IMR-90 (cell line): ENCODE measurements around the gene TLR9. TPM values are rescaled to one million over a fixed set of nuclear protein-coding genes. Genes with fewer than 3 reads are reported as not detected.

Experiments used
- ATAC-seq: fragments of 200-7000 bp; cut with Tn5 transposase; 2 replicates; pipeline ENCODE4 v1.9.1; 2020; ENCODE audit warnings: low read depth, mild to moderate bottlenecking, moderate library complexity
- BruUV-seq: library from RNA; stranded (reverse); fragments of 400-500 nt; replicated peaks from 2 replicates; lab custom pipeline; 2021; lab: Mats Ljungman, UMichigan
- CTCF ChIA-PET: fragments of 300-600 bp; formaldehyde crosslinking; extraction: SDS; loops from one replicate; lab custom pipeline; 2021; ENCODE audit warnings: antibody characterized with exemption; lab: Yijun Ruan, JAX
- POLR2A ChIA-PET: fragments of 300-600 bp; sonication (Branson Sonifier 250); formaldehyde crosslinking; loops from one replicate; lab custom pipeline; 2022; ENCODE audit warnings: antibody characterized with exemption; ENCODE audit not compliant: unreplicated experiment; lab: Charles Lee
- DNase-seq: peaks from one replicate; pipeline ENCODE4 v3.0.0; 2013
- H2AFZ ChIP-seq: replicated peaks from 2 replicates; pipeline ENCODE3; 2013; ENCODE audit warnings: low read length, mild to moderate bottlenecking; ENCODE audit not compliant: poor library complexity
- H2AK5ac ChIP-seq: 2 replicates; pipeline ENCODE4 v1.6.1; 2013; ENCODE audit warnings: low read depth, low read length, inconsistent platforms
- H2AK9ac ChIP-seq: replicated peaks from 2 replicates; pipeline ENCODE3; 2013; ENCODE audit warnings: mild to moderate bottlenecking, low read depth, low read length, moderate library complexity; ENCODE audit not compliant: poor library complexity
- H2BK120ac ChIP-seq: 2 replicates; pipeline ENCODE4 v1.6.1; 2013; ENCODE audit warnings: low read depth, low read length, inconsistent platforms
- H2BK15ac ChIP-seq: 3 replicates; pipeline ENCODE4 v1.6.1; 2013; ENCODE audit warnings: low read depth, low read length, inconsistent platforms
- H2BK20ac ChIP-seq: 2 replicates; pipeline ENCODE4 v1.6.1; 2013; ENCODE audit warnings: low read depth, mild to moderate bottlenecking, inconsistent platforms, low read length, moderate library complexity
- H2BK5ac ChIP-seq: 2 replicates; pipeline ENCODE4 v1.6.1; 2013; ENCODE audit warnings: mild to moderate bottlenecking, low read depth, low read length, inconsistent platforms; ENCODE audit not compliant: poor library complexity, severe bottlenecking
- H3K14ac ChIP-seq: replicated peaks from 2 replicates; pipeline ENCODE4 v1.6.1; 2013; ENCODE audit warnings: low read depth, low read length, inconsistent platforms
- H3K18ac ChIP-seq: 2 replicates; pipeline ENCODE4 v1.6.1; 2013; ENCODE audit warnings: low read depth, low read length, control low read depth
- H3K23ac ChIP-seq: 2 replicates; pipeline ENCODE4 v1.6.1; 2013; ENCODE audit warnings: low read depth, low read length, inconsistent platforms
- H3K27ac ChIP-seq: 2 replicates; pipeline ENCODE4 v1.5.1; 2013; ENCODE audit warnings: mild to moderate bottlenecking, control low read depth, low read length; ENCODE audit not compliant: insufficient read depth
- H3K27me3 ChIP-seq: 2 replicates; pipeline ENCODE4 v1.6.1; 2013; ENCODE audit warnings: low read length; ENCODE audit not compliant: control insufficient read depth, insufficient read depth
- H3K36me3 ChIP-seq: 2 replicates; pipeline ENCODE4 v1.6.1; 2013; ENCODE audit warnings: low read length, mixed read lengths; ENCODE audit not compliant: control insufficient read depth, insufficient read depth
- H3K4ac ChIP-seq: 2 replicates; pipeline ENCODE4 v1.6.1; 2013; ENCODE audit warnings: low read depth, low read length, inconsistent platforms
- H3K4me1 ChIP-seq: 2 replicates; pipeline ENCODE4 v1.6.1; 2013; ENCODE audit warnings: low read length, mixed read lengths; ENCODE audit not compliant: control insufficient read depth, insufficient read depth
- H3K4me2 ChIP-seq: 2 replicates; pipeline ENCODE4 v1.6.1; 2013; ENCODE audit warnings: low read depth, mild to moderate bottlenecking, control low read depth, low read length, moderate library complexity
- H3K4me3 ChIP-seq: 2 replicates; pipeline ENCODE4 v1.5.1; 2013; ENCODE audit warnings: low read depth, mild to moderate bottlenecking, control low read depth, low read length, moderate library complexity; ENCODE audit not compliant: insufficient read depth
- H3K56ac ChIP-seq: 2 replicates; pipeline ENCODE4 v1.6.1; 2013; ENCODE audit warnings: low read length, inconsistent platforms; ENCODE audit not compliant: insufficient read depth; ENCODE audit errors: extremely low read depth
- H3K79me1 ChIP-seq, 2 experiments: 2 replicates each; pipeline ENCODE4 v1.6.1; 2013; ENCODE audit warnings: low read length in 2 of 2, inconsistent platforms in 1 of 2, low read depth in 1 of 2
- H3K9ac ChIP-seq: 2 replicates; pipeline ENCODE4 v1.6.1; 2013; ENCODE audit warnings: low read depth, low read length, control low read depth
- H3K9me1 ChIP-seq: 2 replicates; pipeline ENCODE4 v1.6.1; 2013; ENCODE audit warnings: low read length, inconsistent platforms; ENCODE audit not compliant: insufficient read depth
- H3K9me3 ChIP-seq: 2 replicates; pipeline ENCODE4 v1.6.1; 2013; ENCODE audit warnings: low read length; ENCODE audit not compliant: control insufficient read depth, insufficient read depth
- H4K20me1 ChIP-seq: 2 replicates; pipeline ENCODE4 v1.6.1; 2013; ENCODE audit warnings: low read length, inconsistent platforms; ENCODE audit not compliant: insufficient read depth
- H4K5ac ChIP-seq: 2 replicates; pipeline ENCODE4 v1.6.1; 2013; ENCODE audit warnings: mild to moderate bottlenecking, low read depth, low read length, control low read depth
- H4K8ac ChIP-seq, 2 experiments: 2 replicates each; pipeline ENCODE4 v1.6.1; 2013; ENCODE audit warnings: low read depth in 2 of 2, low read length in 2 of 2, control low read depth in 1 of 2, inconsistent platforms in 1 of 2
- H4K91ac ChIP-seq: 2 replicates; pipeline ENCODE4 v1.6.1; 2013; ENCODE audit warnings: low read depth, low read length, inconsistent platforms; ENCODE audit not compliant: insufficient read depth
- BHLHE40 ChIP-seq: fragments of 150-350 bp; IDR thresholded peaks from 2 replicates; pipeline ENCODE4 v1.6.1; 2016; ENCODE audit warnings: mild to moderate bottlenecking, low read depth, low read length
- CEBPB ChIP-seq: IDR thresholded peaks from 2 replicates; pipeline ENCODE4 v1.6.1; 2012; ENCODE audit warnings: low read depth, low read length, improper control_type of control experiment
- CHD1 ChIP-seq: IDR thresholded peaks from 2 replicates; pipeline ENCODE4 v1.6.1; 2012; ENCODE audit warnings: low read depth, low read length, improper control_type of control experiment
- ELK1 ChIP-seq: fragments of 150-350 bp; IDR thresholded peaks from 2 replicates; pipeline ENCODE4 v1.6.1; 2016; ENCODE audit warnings: low read depth, mild to moderate bottlenecking, low read length, moderate library complexity, borderline replicate concordance
- FOS ChIP-seq: fragments of 150-350 bp; IDR thresholded peaks from 2 replicates; pipeline ENCODE4 v1.6.1; 2016; ENCODE audit warnings: low read depth, low read length
- MAFK ChIP-seq: IDR thresholded peaks from 2 replicates; pipeline ENCODE4 v1.6.1; 2012; ENCODE audit warnings: low read depth, low read length, improper control_type of control experiment
- MAZ ChIP-seq: IDR thresholded peaks from 2 replicates; pipeline ENCODE4 v1.6.1; 2012; ENCODE audit warnings: low read depth, mild to moderate bottlenecking, low read length, improper control_type of control experiment, moderate library complexity, borderline replicate concordance
- MXI1 ChIP-seq: IDR thresholded peaks from 2 replicates; pipeline ENCODE4 v1.6.1; 2012; ENCODE audit warnings: low read depth, mild to moderate bottlenecking, low read length, moderate library complexity, borderline replicate concordance
- NFE2L2 ChIP-seq: fragments of 150-350 bp; IDR thresholded peaks from 2 replicates; pipeline ENCODE4 v1.6.1; 2016; ENCODE audit warnings: low read depth, mild to moderate bottlenecking, low read length
- POLR2A ChIP-seq: IDR thresholded peaks from 2 replicates; pipeline ENCODE4 v1.6.1; 2012; ENCODE audit warnings: mild to moderate bottlenecking, low read depth, low read length
- RCOR1 ChIP-seq: IDR thresholded peaks from 2 replicates; pipeline ENCODE4 v1.6.1; 2012; ENCODE audit warnings: mild to moderate bottlenecking, low read length, improper control_type of control experiment; ENCODE audit not compliant: insufficient replicate concordance
- RFX5 ChIP-seq: IDR thresholded peaks from 2 replicates; pipeline ENCODE4 v1.8.0; 2012; ENCODE audit warnings: low read depth, mild to moderate bottlenecking, low read length, moderate library complexity
- SMC3 ChIP-seq: fragments of 150-350 bp; IDR thresholded peaks from 2 replicates; pipeline ENCODE4 v1.6.1; 2016; ENCODE audit warnings: low read depth, mild to moderate bottlenecking, antibody characterized with exemption, low read length, moderate library complexity
- WGBS, 2 experiments: methylation state at CpG; one replicate each; pipeline versions ENCODE4 v1.1.5 to v1.1.7; 2013; ENCODE audit warnings: missing lambda C conversion rate in 2 of 2; ENCODE audit not compliant: insufficient read length in 1 of 2; ENCODE audit errors: extremely low coverage in 2 of 2; 5-methylcytosine and 5-hydroxymethylcytosine counted together
- dilution Hi-C: fragments of 300-500 bp; cut with HindIII; formaldehyde crosslinking; loops from one replicate; pipeline ENCODE4 v1.14.3; 2018; ENCODE audit warnings: low sequenced_read_pairs; ENCODE audit not compliant: unreplicated experiment
- in situ Hi-C: fragments of 300-500 bp; cut with MboI; formaldehyde crosslinking; loops from 3 replicates; pipeline ENCODE4 v1.14.3; 2019; ENCODE audit warnings: low sequenced_read_pairs, inconsistent platforms, mixed read lengths
- intact Hi-C: fragments of 100-400 bp; cut with micrococcal nuclease; formaldehyde crosslinking; loops from 2 replicates; pipeline ENCODE4 v1.10.0; 2022
- polyA plus RNA-seq, 3 experiments: library from polyadenylated mRNA; depleted of rRNA; stranded (reverse); fragments of >200 nt; gene quantifications; 2 replicates each; pipeline ENCODE4 v1.2.3, GENCODE V29; 2012; ENCODE audit warnings: low replicate concordance in 1 of 3
- total RNA-seq: library from RNA; depleted of rRNA; stranded (reverse); fragments of >200 nt; gene quantifications from 2 replicates; pipeline ENCODE4 v1.2.3, GENCODE V29; 2012
- TF ChIP-seq, protein P1 (sequence below): conservative IDR thresholded peaks from 2 replicates; pipeline ENCODE4 v1.5.1; 2012; ENCODE audit warnings: mild to moderate bottlenecking, low read depth, low read length, improper control_type of control experiment

Gene TLR9
- total and polyA plus RNA-seq, 2 of the 4 experiments (the other 2 are of a cell fraction) = not detected

DNA sequence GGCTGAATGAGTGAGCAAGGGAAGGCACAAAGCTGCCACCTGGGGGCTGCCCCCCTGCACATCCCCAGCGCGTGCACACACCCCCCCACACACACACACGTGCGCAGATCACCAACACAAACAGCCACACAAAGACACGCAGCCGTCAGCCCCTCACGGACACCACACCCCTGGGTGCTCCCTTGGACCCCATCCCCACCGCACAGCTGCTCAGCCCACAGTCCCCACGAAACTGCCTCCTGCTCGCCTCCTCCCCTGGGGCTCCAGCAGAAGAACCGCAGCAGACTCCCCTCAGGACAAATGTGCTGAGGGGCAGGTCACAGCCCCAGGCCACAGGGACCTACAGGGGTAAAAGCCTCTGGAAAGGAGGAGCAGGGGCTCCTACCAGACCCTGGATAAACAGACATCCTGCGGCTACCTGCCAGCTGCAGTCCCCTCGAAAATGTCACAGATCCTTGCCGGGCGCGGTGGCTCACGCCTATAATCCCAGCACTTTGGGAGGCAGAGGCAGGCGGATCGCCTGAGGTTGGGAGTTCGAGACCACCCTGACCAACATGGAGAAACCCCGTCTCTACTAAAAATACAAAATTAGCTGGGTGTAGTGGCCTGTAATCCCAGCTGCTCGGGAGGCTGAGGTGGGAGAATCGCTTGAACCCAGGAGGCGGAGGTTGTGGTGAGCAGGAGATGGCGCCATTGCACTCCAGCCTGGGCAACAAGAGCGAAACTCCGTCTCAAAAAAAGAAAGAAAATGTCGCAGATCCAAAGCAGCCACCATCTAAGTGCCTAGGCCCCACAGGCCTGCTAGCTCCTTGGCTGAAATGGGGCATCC is 7.0 kb upstream of the TLR9 start:
- dilution Hi-C loops = no loop called here
- Histone ChIP-seq H2BK15ac (no peak overlapping the region), H3K36me3 (peaks cover 63% of the 10 kb centered on the region), H3K4me2 (no peak overlapping the region), H4K8ac (no peak overlapping the region), H3K23ac (no peak overlapping the region), H2BK20ac (no peak overlapping the region; the same call in 1 of the 2 replicates), H4K91ac (no peak overlapping the region), H3K18ac (no peak overlapping the region), H4K5ac (no peak overlapping the region), H3K14ac (no peak overlapping the region), H4K20me1 (peaks cover 44% of the 10 kb centered on the region), H3K27ac (no peak overlapping the region), H2BK5ac (no peak overlapping the region), H3K4me1 (peaks cover 11% of the 10 kb centered on the region), H3K4me3 (no peak overlapping the region), H3K9me3 (no peaks in the 10 kb centered on the region), H3K79me1 (peaks cover 10 to 55% of the 10 kb centered on the region in 2 experiments), H3K4ac (no peak overlapping the region), H2BK120ac (no peak overlapping the region), H2AK5ac (no peak overlapping the region), H3K27me3 (no peaks in the 10 kb centered on the region), H3K9me1 (peaks cover 13% of the 10 kb centered on the region), H3K9ac (no peak overlapping the region), H3K56ac (no peak overlapping the region), H2AFZ (no peak overlapping the region), H2AK9ac (no peak overlapping the region)
- POLR2A ChIA-PET = no interaction called here
- no peak for DNase-seq
- BruUV-seq = no TSS peak
- WGBS, 2 experiments = 95% methylated on average over 9 of the region's 28 CpGs; no CpG with 5 or more reads in 1 of the 2 experiments
- in situ Hi-C loops = loop anchor here (5.0 kb wide), 1 partner anchor 110 kb away; no protein-coding TSS in a partner anchor
- no peak for ATAC-seq
- intact Hi-C loops = no loop called here
- CTCF ChIA-PET = interaction anchor here (0.6 to 1.6 kb wide), 2 partner anchors 25 to 107 kb away, joined by 5 to 14 read pairs; no protein-coding TSS in a partner anchor
- TF ChIP-seq MXI1 (no peak), NFE2L2 (no peak), POLR2A (no peak), RFX5 (no peak), MAZ (no peak), FOS (no peak), CHD1 (no peak), ELK1 (no peak), SMC3 (no peak), CEBPB (no peak), BHLHE40 (no peak), MAFK (no peak), RCOR1 (no peak)
- TF ChIP-seq, protein P1, sequence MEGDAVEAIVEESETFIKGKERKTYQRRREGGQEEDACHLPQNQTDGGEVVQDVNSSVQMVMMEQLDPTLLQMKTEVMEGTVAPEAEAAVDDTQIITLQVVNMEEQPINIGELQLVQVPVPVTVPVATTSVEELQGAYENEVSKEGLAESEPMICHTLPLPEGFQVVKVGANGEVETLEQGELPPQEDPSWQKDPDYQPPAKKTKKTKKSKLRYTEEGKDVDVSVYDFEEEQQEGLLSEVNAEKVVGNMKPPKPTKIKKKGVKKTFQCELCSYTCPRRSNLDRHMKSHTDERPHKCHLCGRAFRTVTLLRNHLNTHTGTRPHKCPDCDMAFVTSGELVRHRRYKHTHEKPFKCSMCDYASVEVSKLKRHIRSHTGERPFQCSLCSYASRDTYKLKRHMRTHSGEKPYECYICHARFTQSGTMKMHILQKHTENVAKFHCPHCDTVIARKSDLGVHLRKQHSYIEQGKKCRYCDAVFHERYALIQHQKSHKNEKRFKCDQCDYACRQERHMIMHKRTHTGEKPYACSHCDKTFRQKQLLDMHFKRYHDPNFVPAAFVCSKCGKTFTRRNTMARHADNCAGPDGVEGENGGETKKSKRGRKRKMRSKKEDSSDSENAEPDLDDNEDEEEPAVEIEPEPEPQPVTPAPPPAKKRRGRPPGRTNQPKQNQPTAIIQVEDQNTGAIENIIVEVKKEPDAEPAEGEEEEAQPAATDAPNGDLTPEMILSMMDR = no peak
